ENCODE data around the gene FOXA3.

GRCh38 chr19:45820413-45821102 is 43.6 kb upstream of the FOXA3 start:
- TF ChIP-seq, protein P1, sequence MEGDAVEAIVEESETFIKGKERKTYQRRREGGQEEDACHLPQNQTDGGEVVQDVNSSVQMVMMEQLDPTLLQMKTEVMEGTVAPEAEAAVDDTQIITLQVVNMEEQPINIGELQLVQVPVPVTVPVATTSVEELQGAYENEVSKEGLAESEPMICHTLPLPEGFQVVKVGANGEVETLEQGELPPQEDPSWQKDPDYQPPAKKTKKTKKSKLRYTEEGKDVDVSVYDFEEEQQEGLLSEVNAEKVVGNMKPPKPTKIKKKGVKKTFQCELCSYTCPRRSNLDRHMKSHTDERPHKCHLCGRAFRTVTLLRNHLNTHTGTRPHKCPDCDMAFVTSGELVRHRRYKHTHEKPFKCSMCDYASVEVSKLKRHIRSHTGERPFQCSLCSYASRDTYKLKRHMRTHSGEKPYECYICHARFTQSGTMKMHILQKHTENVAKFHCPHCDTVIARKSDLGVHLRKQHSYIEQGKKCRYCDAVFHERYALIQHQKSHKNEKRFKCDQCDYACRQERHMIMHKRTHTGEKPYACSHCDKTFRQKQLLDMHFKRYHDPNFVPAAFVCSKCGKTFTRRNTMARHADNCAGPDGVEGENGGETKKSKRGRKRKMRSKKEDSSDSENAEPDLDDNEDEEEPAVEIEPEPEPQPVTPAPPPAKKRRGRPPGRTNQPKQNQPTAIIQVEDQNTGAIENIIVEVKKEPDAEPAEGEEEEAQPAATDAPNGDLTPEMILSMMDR (IDR thresholded peaks at IDR 0.05; ENCODE audit: poor library complexity) = no peak
- no peak for TF ChIP-seq EZH2 (IDR thresholded peaks at IDR 0.05; ENCODE audit: borderline replicate concordance)
- no peak for TF ChIP-seq EZH2phosphoT487 (IDR thresholded peaks at IDR 0.05; ENCODE audit: low read depth, severe bottlenecking, unreplicated experiment)
